ENCODE results near the gene CDKN2C. TPM values are rescaled to one million over a fixed set of nuclear protein-coding genes. Genes with fewer than 3 reads are reported as not detected.
A peak's percentile ranks its signal among the peaks of the same experiment; 100 is the strongest.

Gene CDKN2C
- total and polyA plus RNA-seq, 2 donors (not counting 3 experiments of a cell fraction or from before 2014, with no cell fraction given) = 12.8 to 19.8 TPM

DNA sequence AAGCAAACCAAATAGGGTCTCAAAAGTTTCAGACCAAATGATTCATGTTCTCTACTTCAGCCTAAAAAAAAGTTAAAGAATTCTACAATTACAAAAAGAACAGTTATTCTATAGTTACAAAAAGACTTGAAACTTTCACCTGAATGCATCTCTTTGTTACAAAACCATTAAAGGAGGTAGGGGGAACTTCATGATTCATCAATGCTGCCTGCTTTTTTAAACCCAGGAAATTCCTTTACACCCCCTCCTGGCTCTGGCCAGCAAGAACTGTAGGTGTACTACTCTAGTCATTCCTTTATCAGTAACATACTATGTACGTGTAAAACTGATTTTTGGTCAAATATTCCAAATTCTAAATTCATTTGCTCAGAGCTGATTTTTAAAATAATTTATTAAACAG, 14.9 kb upstream of the CDKN2C start:
- intact Hi-C loops (cut with micrococcal nuclease) = no loop called here
- Histone ChIP-seq H3K4me1 (ENCODE audit: control insufficient read depth, extremely low read depth, insufficient read depth, low read length) (peaks cover 5% of the 10 kb centered on the region), H2AFZ (ENCODE audit: low read depth, low read length) (no peak overlapping the region), H3K79me2 (ENCODE audit: control insufficient read depth, insufficient read depth, low read length) (peaks cover 67% of the 10 kb centered on the region), H3K4me2 (ENCODE audit: insufficient read depth, low read length) (no peak overlapping the region), H3K9me1 (replicated peaks; ENCODE audit: control insufficient read depth, extremely low read depth, insufficient read depth, low read length) (no peaks in the 10 kb centered on the region), H3K4me3 (replicated peaks in 1 of 3; ENCODE audit: insufficient read depth in 1 of 3, low read depth in 1 of 3, low read length in 3 of 3) (no peak overlapping the region), H3K36me3 (ENCODE audit: control insufficient read depth in 2 of 2, extremely low read depth in 1 of 2, insufficient read depth in 2 of 2, low read length in 2 of 2) (no peaks in the 10 kb centered on the region), H3K27ac (ENCODE audit: insufficient read depth, low read depth, low read length) (no peak overlapping the region), H3K9me3 (replicated peaks; ENCODE audit: control insufficient read depth, insufficient read depth, low read length) (no peaks in the 10 kb centered on the region), H4K20me1 (replicated peaks; ENCODE audit: control insufficient read depth, extremely low read depth, insufficient read depth, low read length) (no peaks in the 10 kb centered on the region), H3K9ac (replicated peaks; ENCODE audit: extremely low read depth, insufficient read depth, low read length) (no peak overlapping the region), H3K27me3 (ENCODE audit: control insufficient read depth in 2 of 2, insufficient read depth in 2 of 2, low read length in 2 of 2) (no peaks in the 10 kb centered on the region)
- ChIA-PET CTCF (interaction anchor here (2.0 kb wide), 1 partner anchor 26 kb away, joined by 8 read pairs; no protein-coding TSS in a partner anchor), POLR2A (no interaction called here)
- TF ChIP-seq MAX (IDR thresholded peaks at IDR 0.05; ENCODE audit: insufficient read depth, insufficient read length) = no peak
- TF ChIP-seq POLR2A (IDR thresholded peaks at IDR 0.05; ENCODE audit: low read depth, low read length) = no peak
- TF ChIP-seq FOS (IDR thresholded peaks at IDR 0.05; ENCODE audit: borderline replicate concordance, insufficient read depth, low read length) = no peak
- no peak for TF ChIP-seq EZH2 (IDR thresholded peaks at IDR 0.05; ENCODE audit: borderline replicate concordance, low read depth, low read length, severe bottlenecking)
- no peak for TF ChIP-seq GATA2 (IDR thresholded peaks at IDR 0.05; ENCODE audit: insufficient read depth, insufficient read length, low read depth, low read length)
- no peak for TF ChIP-seq JUN (IDR thresholded peaks at IDR 0.05; ENCODE audit: borderline replicate concordance, insufficient read depth, insufficient read length, low read depth)
- no peak for TF ChIP-seq POLR2AphosphoS5 (IDR thresholded peaks at IDR 0.05; ENCODE audit: insufficient read depth, low read depth, low read length)
- BruUV-seq (replicated peaks) = no TSS peak
- dilution Hi-C loops (cut with MboI; ENCODE audit: extremely low pct_ligation_motif_present, low sequenced_read_pairs) = no loop called here
- no peak for DNase-seq (ENCODE audit: low read depth, low spot score)
- FAIRE-seq = peak; percentile 47

- Histone ChIP-seq H3K4me3 (replicated peaks in 1 of 3; ENCODE audit: insufficient read depth in 1 of 3, low read depth in 1 of 3, low read length in 3 of 3) (peak overlapping the region; percentile 73 to 97 (median 95)), H3K9ac (replicated peaks; ENCODE audit: extremely low read depth, insufficient read depth, low read length) (peak overlapping the region; percentile 89), H2AFZ (ENCODE audit: low read depth, low read length) (peak overlapping the region; percentile 100), H3K4me1 (ENCODE audit: control insufficient read depth, extremely low read depth, insufficient read depth, low read length) (peaks cover 9% of the 10 kb centered on the region), H3K9me1 (replicated peaks; ENCODE audit: control insufficient read depth, extremely low read depth, insufficient read depth, low read length) (no peaks in the 10 kb centered on the region), H3K9me3 (replicated peaks; ENCODE audit: control insufficient read depth, insufficient read depth, low read length) (no peaks in the 10 kb centered on the region), H4K20me1 (replicated peaks; ENCODE audit: control insufficient read depth, extremely low read depth, insufficient read depth, low read length) (no peaks in the 10 kb centered on the region), H3K27ac (ENCODE audit: insufficient read depth, low read depth, low read length) (peak overlapping the region; percentile 36), H3K4me2 (ENCODE audit: insufficient read depth, low read length) (peak overlapping the region; percentile 94), H3K27me3 (ENCODE audit: control insufficient read depth in 2 of 2, insufficient read depth in 2 of 2, low read length in 2 of 2) (no peaks in the 10 kb centered on the region), H3K36me3 (ENCODE audit: control insufficient read depth in 2 of 2, extremely low read depth in 1 of 2, insufficient read depth in 2 of 2, low read length in 2 of 2) (no peaks in the 10 kb centered on the region), H3K79me2 (ENCODE audit: control insufficient read depth, insufficient read depth, low read length) (peaks cover 40% of the 10 kb centered on the region)
- ChIA-PET CTCF (interaction anchor here (1.0 to 2.8 kb wide), 4 partner anchors 10 to 185 kb away, joined by 3 to 17 read pairs (median 4); no protein-coding TSS in a partner anchor), POLR2A (no interaction called here)
- dilution Hi-C loops (cut with MboI; ENCODE audit: extremely low pct_ligation_motif_present, low sequenced_read_pairs) (no loop called here), intact Hi-C loops (cut with micrococcal nuclease) (no loop called here)
- DNase-seq (ENCODE audit: low read depth, low spot score) = peak; percentile 47
- TF ChIP-seq MAX (IDR thresholded peaks at IDR 0.05; ENCODE audit: insufficient read depth, insufficient read length) (no peak), POLR2AphosphoS5 (IDR thresholded peaks at IDR 0.05; ENCODE audit: insufficient read depth, low read depth, low read length) (no peak), GATA2 (IDR thresholded peaks at IDR 0.05; ENCODE audit: insufficient read depth, insufficient read length, low read depth, low read length) (no peak), JUN (IDR thresholded peaks at IDR 0.05; ENCODE audit: borderline replicate concordance, insufficient read depth, insufficient read length, low read depth) (no peak), POLR2A (IDR thresholded peaks at IDR 0.05; ENCODE audit: low read depth, low read length) (no peak), CTCF (IDR thresholded peaks at IDR 0.05; ENCODE audit: extremely low read depth in 1 of 2, insufficient read depth in 1 of 2, low read depth in 1 of 2, low read length in 2 of 2) (no peak), FOS (IDR thresholded peaks at IDR 0.05; ENCODE audit: borderline replicate concordance, insufficient read depth, low read length) (no peak), EZH2 (IDR thresholded peaks at IDR 0.05; ENCODE audit: borderline replicate concordance, low read depth, low read length, severe bottlenecking) (no peak), MYC (IDR thresholded peaks at IDR 0.05; ENCODE audit: low read depth, low read length) (no peak)
- no peak for FAIRE-seq
- BruUV-seq (replicated peaks) = TSS peak; percentile 44
Observed at GRCh38 chr1:50959303-50959912, 10.6 kb upstream of the CDKN2C start.
